Mesodermal cell (in vitro differentiated cells): ENCODE data around the gene TCF12.
A peak's percentile ranks its signal among the peaks of the same experiment; 100 is the strongest.

Experiments
- H3K27ac ChIP-seq: 2 replicates; pipeline ENCODE4 v1.7.0; 2013; ENCODE audit warnings: mild to moderate bottlenecking, low read depth, low read length, moderate library complexity; ENCODE audit not compliant: severe bottlenecking
- H3K36me3 ChIP-seq: 2 replicates; pipeline ENCODE4 v1.7.1; 2013; ENCODE audit warnings: mild to moderate bottlenecking, low read length, moderate library complexity; ENCODE audit not compliant: control insufficient read depth, insufficient read depth
- H3K4me1 ChIP-seq: one replicate; pipeline ENCODE4 v1.7.1; 2013; ENCODE audit warnings: mild to moderate bottlenecking, low read length; ENCODE audit not compliant: insufficient read depth, control insufficient read depth, poor library complexity, severe bottlenecking
- H3K4me3 ChIP-seq: 2 replicates; pipeline ENCODE4 v1.7.0; 2013; ENCODE audit warnings: low read length, control low read depth, mild to moderate bottlenecking; ENCODE audit not compliant: insufficient read depth, poor library complexity, severe bottlenecking; ENCODE audit errors: extremely low read depth
- H3K9me3 ChIP-seq: 2 replicates; pipeline ENCODE4 v1.7.1; 2013; ENCODE audit warnings: mild to moderate bottlenecking, low read length, moderate library complexity; ENCODE audit not compliant: control insufficient read depth
- WGBS, 2 experiments: methylation state at CpG; one replicate each; pipeline ENCODE4 v1.1.5; 2013; ENCODE audit warnings: missing lambda C conversion rate in 2 of 2; ENCODE audit not compliant: insufficient coverage in 2 of 2; 5-methylcytosine and 5-hydroxymethylcytosine counted together

The TCF12 gene

DNA sequence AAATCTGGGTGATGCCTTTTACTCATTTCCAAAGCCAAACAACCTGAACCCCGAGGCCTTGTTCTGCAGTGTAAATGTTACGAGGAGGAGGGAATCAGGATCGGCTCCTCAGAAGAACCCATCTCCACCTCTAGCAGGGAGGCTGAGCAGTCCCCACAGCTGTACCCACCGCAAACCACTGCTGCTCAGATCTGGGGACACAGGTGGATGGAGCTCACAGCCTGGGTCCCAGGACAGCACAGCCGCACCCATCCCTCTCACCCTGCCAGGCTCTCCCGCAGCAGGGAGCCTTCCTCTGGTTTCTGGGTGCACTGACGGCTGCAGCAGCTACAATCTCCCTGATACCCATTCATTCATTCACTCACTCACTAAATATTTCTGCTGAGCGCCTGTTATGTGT lies 413.9 kb downstream of the TCF12 start:
- H3K4me3 ChIP-seq: no peak overlapping the region
- H3K9me3 ChIP-seq: no peaks in the 10 kb centered on the region
- 95 to 100% methylated on average over 7 of the region's 8 CpGs for WGBS, 2 experiments
- no peaks in the 10 kb centered on the region for H3K36me3 ChIP-seq
- no peak overlapping the region for H3K27ac ChIP-seq
- peaks cover 55% of the 10 kb centered on the region for H3K4me1 ChIP-seq

GRCh38 chr15:57333487-57333886 lies 415.0 kb downstream of the TCF12 start:
- Histone ChIP-seq H3K27ac (peak overlapping the region; percentile 66), H3K4me3 (no peak overlapping the region), H3K9me3 (no peaks in the 10 kb centered on the region), H3K4me1 (peaks cover 55% of the 10 kb centered on the region), H3K36me3 (no peaks in the 10 kb centered on the region)
- 100% methylated on average over 2 of the region's 4 CpGs for WGBS, 2 experiments

DNA sequence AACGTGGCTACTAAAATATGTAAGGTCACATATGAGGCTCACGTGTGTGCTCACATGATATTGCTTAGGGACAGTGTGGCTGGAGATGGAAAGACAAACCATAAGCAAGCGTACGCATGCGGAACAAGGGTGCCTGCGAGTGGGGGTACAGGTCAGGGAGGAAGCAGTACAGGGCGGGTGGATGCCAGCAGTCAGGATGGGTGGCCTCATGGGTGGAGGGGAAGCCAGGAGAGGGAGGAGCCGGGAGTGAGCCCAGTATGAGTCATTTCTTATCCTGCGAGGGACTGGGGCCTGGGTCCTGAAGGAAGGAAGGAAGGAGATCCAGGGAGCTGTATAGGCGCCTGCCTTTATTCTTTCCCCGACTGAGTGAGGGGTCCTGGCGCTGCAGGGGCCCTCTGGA lies 415.8 kb downstream of the TCF12 start:
- Histone ChIP-seq H3K4me3 (no peak overlapping the region), H3K27ac (peak overlapping the region; percentile 66), H3K4me1 (peaks cover 53% of the 10 kb centered on the region), H3K36me3 (no peaks in the 10 kb centered on the region), H3K9me3 (no peaks in the 10 kb centered on the region)
- 76 to 84% methylated on average over 10 to 11 of the region's 12 CpGs for WGBS, 2 experiments

GRCh38 chr15:57335293-57335715 lies 416.9 kb downstream of the TCF12 start:
- no peaks in the 10 kb centered on the region for H3K9me3 ChIP-seq
- H3K27ac ChIP-seq: no peak overlapping the region
- no peak overlapping the region for H3K4me3 ChIP-seq
- peaks cover 49% of the 10 kb centered on the region for H3K4me1 ChIP-seq
- WGBS, 2 experiments: 87 to 89% methylated on average over 6 of the region's 6 CpGs
- H3K36me3 ChIP-seq: no peaks in the 10 kb centered on the region

DNA sequence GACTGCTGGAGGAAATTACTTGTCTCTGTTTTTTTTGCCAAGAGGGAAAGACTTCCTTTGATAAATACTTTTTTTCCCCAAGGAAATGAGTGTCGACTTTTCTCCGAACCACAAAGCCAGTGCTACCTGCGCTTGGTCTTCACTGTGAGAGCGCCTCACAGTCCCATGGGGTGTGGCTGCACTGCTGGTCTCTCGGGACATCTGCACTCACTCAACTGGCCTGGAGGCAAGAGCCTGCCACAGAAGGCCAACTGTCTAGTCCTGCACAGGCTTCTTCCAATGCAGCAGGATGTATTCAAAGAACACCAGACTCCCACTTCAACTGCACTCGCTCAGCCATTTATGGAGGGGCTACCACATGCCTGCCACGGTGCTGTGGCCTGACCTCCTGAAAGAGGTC lies 417.3 kb downstream of the TCF12 start:
- Histone ChIP-seq H3K4me1 (peaks cover 49% of the 10 kb centered on the region), H3K36me3 (no peaks in the 10 kb centered on the region), H3K9me3 (no peaks in the 10 kb centered on the region), H3K27ac (no peak overlapping the region), H3K4me3 (no peak overlapping the region)
- 85 to 92% methylated on average over 5 to 7 of the region's 7 CpGs for WGBS, 2 experiments

- Histone ChIP-seq H3K27ac (no peak overlapping the region), H3K9me3 (no peaks in the 10 kb centered on the region), H3K4me3 (no peak overlapping the region), H3K4me1 (peaks cover 51% of the 10 kb centered on the region), H3K36me3 (no peaks in the 10 kb centered on the region)
- 80 to 91% methylated on average over 10 to 14 of the region's 15 CpGs for WGBS, 2 experiments
These were observed 419.5 kb downstream of the TCF12 start for GRCh38 chr15:57337868-57338411.

DNA sequence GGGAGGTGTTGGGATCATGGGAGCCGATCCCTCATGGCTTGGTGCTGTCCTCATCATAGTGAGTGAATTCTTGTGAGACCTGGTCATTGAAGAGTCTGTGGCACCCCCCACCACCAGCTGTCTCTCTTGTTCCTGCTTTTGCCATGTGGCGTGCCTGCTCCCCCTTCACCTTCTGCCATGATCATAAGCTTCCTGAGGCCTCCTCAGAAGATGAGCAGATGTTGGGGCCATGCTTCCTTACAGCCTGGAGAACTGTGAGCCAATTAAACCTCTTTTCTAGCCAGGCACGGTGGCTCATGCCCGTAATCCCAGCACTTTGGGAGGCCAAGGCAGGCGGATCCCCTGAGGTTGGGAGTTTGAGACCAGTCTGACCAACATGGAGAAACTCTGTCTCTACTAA lies 420.9 kb downstream of the TCF12 start:
- Histone ChIP-seq H3K27ac (no peak overlapping the region), H3K36me3 (no peaks in the 10 kb centered on the region), H3K4me3 (no peak overlapping the region), H3K4me1 (peaks cover 39% of the 10 kb centered on the region), H3K9me3 (no peaks in the 10 kb centered on the region)
- WGBS, 2 experiments: 82 to 88% methylated on average over 2 to 5 of the region's 5 CpGs
